Thyroid gland (tissue), 4 donors: ENCODE measurements around the gene LRP1. TPM values are rescaled to one million over a fixed set of nuclear protein-coding genes. Genes with fewer than 3 reads are reported as not detected.

ENCODE experiments used
- DNase-seq, 2 donors: peaks; one replicate each; pipeline ENCODE4 v3.0.0-alpha.2; 2019
- H3K27ac ChIP-seq, 3 donors: fragments of 200-600 bp; sonication (generic); 1 replicate in 2 of 3; 2 replicates in 1 of 3; pipeline ENCODE4 v1.5.1; 2016 to 2019; ENCODE audit warnings: mild to moderate bottlenecking in 1 of 3, moderate library complexity in 1 of 3
- H3K27me3 ChIP-seq: fragments of 200-600 bp; sonication (generic); one replicate; pipeline ENCODE4 v1.5.1; 2019
- H3K36me3 ChIP-seq, 2 donors: fragments of 200-600 bp; sonication (generic); one replicate each; pipeline ENCODE4 v1.5.1; 2016 to 2019
- H3K4me1 ChIP-seq, 2 donors: fragments of 200-600 bp; sonication (generic); one replicate each; pipeline ENCODE4 v1.5.1; 2017 to 2019
- H3K4me3 ChIP-seq, 3 donors: fragments of 200-600 bp; sonication (generic); replicated peaks in 1 of 3; 1 replicate in 2 of 3; 2 replicates in 1 of 3; pipeline ENCODE4 v1.5.1; 2016; ENCODE audit warnings: mild to moderate bottlenecking in 1 of 3
- H3K9me3 ChIP-seq: fragments of 200-600 bp; sonication (generic); one replicate; pipeline ENCODE4 v1.5.1; 2017
- POLR2A ChIP-seq, 2 donors: fragments of 450-650 bp; IDR thresholded peaks; one replicate each; pipeline ENCODE4 v1.6.1; 2017; ENCODE audit warnings: antibody characterized with exemption in 2 of 2, mild to moderate bottlenecking in 2 of 2, moderate library complexity in 1 of 2
- WGBS, 2 donors: methylation state at CpG; one replicate each; pipeline ENCODE4 v1.1.5; 2017; 5-methylcytosine and 5-hydroxymethylcytosine counted together
- intact Hi-C: fragments of 100-400 bp; cut with DNase I; formaldehyde crosslinking; loops from one replicate; pipeline ENCODE4 v1.15.1; 2023
- total RNA-seq, 4 donors: library from RNA; depleted of rRNA; stranded (reverse); fragments of >200 nt; gene quantifications; one replicate each; pipeline ENCODE4 v1.2.3, GENCODE V29; 2016
- TF ChIP-seq, protein P1 (sequence below), 6 experiments: fragments of 200-600 bp in 3 of 6; fragments of 450-650 bp in 3 of 6; sonication (generic) in 3 of 6; IDR thresholded peaks; one replicate each; pipeline ENCODE4 v1.5.1; 2016 to 2019; ENCODE audit warnings: antibody characterized with exemption in 6 of 6, mild to moderate bottlenecking in 2 of 6, inconsistent platforms in 1 of 6, moderate library complexity in 1 of 6

LRP1 gene
- total RNA-seq, 4 donors from 2014 or later: 98.5 to 161 (median 118) TPM

GRCh38 chr12:57135527-57136326 is 7.4 kb downstream of the LRP1 start:
- Histone ChIP-seq H3K4me1 (peaks cover 0 to 10% of the 10 kb centered on the region in 2 donors), H3K4me3 (no peak overlapping the region), H3K27ac (peak overlapping the region; percentile 17 to 74 (median 32)), H3K9me3 (no peaks in the 10 kb centered on the region), H3K27me3 (no peaks in the 10 kb centered on the region), H3K36me3 (peaks cover 0 to 10% of the 10 kb centered on the region in 2 donors)
- intact Hi-C loops: loop anchor here (5.0 kb wide), 1 partner anchor 42 kb away; no protein-coding TSS in a partner anchor
- 58 to 63% methylated on average over 11 to 18 of the region's 18 CpGs for WGBS, 2 donors
- TF ChIP-seq, protein P1, sequence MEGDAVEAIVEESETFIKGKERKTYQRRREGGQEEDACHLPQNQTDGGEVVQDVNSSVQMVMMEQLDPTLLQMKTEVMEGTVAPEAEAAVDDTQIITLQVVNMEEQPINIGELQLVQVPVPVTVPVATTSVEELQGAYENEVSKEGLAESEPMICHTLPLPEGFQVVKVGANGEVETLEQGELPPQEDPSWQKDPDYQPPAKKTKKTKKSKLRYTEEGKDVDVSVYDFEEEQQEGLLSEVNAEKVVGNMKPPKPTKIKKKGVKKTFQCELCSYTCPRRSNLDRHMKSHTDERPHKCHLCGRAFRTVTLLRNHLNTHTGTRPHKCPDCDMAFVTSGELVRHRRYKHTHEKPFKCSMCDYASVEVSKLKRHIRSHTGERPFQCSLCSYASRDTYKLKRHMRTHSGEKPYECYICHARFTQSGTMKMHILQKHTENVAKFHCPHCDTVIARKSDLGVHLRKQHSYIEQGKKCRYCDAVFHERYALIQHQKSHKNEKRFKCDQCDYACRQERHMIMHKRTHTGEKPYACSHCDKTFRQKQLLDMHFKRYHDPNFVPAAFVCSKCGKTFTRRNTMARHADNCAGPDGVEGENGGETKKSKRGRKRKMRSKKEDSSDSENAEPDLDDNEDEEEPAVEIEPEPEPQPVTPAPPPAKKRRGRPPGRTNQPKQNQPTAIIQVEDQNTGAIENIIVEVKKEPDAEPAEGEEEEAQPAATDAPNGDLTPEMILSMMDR (IDR thresholded peaks at IDR 0.05): no peak
- no peak for TF ChIP-seq POLR2A (IDR thresholded peaks at IDR 0.05)
- no peak for DNase-seq

DNA sequence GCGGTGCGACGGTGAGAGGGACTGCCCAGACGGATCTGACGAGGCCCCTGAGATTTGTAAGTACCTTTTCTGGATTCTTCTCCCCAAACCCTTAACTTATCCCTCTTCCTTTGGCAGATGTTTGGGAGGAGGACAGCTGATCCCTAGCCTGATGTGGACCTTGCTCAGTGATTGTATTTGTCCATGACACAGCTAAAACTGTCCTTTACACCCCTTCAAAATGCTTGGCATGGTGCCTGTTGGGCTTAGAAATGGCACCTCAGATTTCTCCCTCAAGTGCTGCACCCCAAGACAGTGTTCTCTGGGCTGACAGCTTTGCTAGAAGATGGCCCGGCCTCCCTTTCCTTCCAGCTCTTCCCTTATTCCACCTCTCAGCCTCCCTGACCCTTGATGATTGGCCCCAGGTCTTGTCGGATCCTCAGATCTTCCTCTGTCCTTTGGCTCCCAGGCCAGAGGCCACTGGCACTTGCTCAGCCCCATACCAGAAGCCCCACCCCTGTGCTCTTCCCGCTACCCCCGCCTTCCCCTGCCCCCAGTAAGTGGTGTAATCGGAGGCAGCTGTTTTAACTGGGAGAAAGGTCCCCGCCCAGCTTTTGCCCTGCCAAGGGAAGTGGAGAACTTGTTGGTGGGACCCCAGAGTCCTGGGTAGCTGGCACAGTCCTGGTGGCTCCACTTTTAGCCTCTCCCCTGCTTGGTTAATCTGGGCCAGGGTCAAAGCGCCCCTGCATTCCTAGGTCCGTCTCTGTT is 10.4 kb downstream of the LRP1 start:
- Histone ChIP-seq H3K4me3 (no peak overlapping the region), H3K9me3 (no peaks in the 10 kb centered on the region), H3K4me1 (peaks cover 0 to 14% of the 10 kb centered on the region in 2 donors), H3K36me3 (peaks cover 13 to 16% of the 10 kb centered on the region in 2 donors), H3K27ac (peak overlapping the region in 2 of 3 donors; percentile 7 to 30), H3K27me3 (no peaks in the 10 kb centered on the region)
- 77 to 82% methylated on average over 13 of the region's 13 CpGs for WGBS, 2 donors
- intact Hi-C loops: loop anchor here (5.0 kb wide), 1 partner anchor 39 kb away; no protein-coding TSS in a partner anchor
- peak; percentile 28 to 36 for DNase-seq
- TF ChIP-seq POLR2A (IDR thresholded peaks at IDR 0.05): no peak
- TF ChIP-seq, protein P1 (IDR thresholded peaks at IDR 0.05): no peak

DNA sequence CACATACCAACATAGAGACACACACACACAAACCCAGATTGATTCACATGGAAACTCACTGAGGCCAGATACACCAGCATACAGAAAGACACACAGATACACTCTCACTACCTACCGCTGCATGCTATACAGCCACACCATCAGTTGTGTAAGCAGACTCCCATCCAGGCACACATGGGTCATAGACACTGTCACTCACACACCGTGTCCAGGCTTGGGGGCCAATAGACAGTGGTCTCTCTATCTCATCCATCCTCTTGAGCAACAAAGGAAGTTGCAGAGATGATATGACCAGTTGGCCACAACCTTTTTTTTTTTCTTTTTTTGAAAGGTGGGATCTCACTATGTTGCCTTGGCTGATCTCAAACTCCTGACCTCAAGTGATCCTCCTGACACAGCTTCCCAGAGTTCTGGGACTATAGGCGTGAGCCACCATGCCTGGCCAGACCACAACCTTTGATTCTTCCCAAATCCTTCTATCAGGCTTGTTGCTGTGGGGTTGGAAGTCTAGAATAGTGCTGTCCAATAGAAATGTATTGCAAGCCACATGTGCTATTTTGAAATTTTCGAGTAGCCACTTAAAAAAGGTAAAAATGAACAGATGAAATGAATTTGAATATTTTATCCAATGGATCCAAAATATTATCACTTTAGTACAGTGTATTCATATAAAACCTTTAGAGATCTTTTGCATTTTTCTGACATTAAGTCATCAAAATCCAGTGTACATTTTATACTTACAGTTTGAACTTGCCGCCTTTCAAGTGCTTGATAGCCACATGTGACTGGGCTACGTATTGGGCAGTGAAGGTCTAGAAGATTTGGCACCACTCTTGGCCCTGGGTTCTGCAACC is 11.7 kb downstream of the LRP1 start:
- WGBS, 2 donors: 87 to 90% methylated on average over 6 of the region's 6 CpGs
- H3K4me1 ChIP-seq: peaks cover 0 to 14% of the 10 kb centered on the region in 2 donors
- H3K9me3 ChIP-seq: no peaks in the 10 kb centered on the region
- H3K27ac ChIP-seq: peak overlapping the region in 1 of 3 donors; percentile 24
- TF ChIP-seq, protein P1 (IDR thresholded peaks at IDR 0.05): no peak
- no peak for TF ChIP-seq POLR2A (IDR thresholded peaks at IDR 0.05)
- DNase-seq: no peak
- peaks cover 17 to 18% of the 10 kb centered on the region in 2 donors for H3K36me3 ChIP-seq
- intact Hi-C loops: loop anchor here (5.0 kb wide), 1 partner anchor 37 kb away; no protein-coding TSS in a partner anchor
- H3K4me3 ChIP-seq: no peak overlapping the region
- H3K27me3 ChIP-seq: no peaks in the 10 kb centered on the region

DNA sequence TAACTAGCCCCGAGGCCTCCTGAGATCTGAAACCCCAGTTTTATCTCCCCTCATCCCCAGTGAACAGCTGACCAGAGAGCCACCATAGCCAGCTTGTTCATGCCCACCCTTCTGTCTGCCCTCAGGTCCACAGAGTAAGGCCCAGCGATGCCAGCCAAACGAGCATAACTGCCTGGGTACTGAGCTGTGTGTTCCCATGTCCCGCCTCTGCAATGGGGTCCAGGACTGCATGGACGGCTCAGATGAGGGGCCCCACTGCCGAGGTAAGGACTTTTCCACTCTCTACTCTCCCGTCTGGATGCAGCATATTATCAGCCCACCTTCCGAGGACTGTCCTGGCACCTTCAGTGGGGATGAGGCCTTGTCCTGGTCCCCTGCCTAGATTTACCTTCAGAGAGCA is 13.0 kb downstream of the LRP1 start:
- H3K27me3 ChIP-seq: no peaks in the 10 kb centered on the region
- H3K27ac ChIP-seq: no peak overlapping the region
- DNase-seq: no peak
- peaks cover 0 to 18% of the 10 kb centered on the region in 2 donors for H3K4me1 ChIP-seq
- H3K4me3 ChIP-seq: no peak overlapping the region
- 88 to 93% methylated on average over 8 of the region's 8 CpGs for whole genome bisulfite sequencing, 2 donors
- no peak for TF ChIP-seq POLR2A (IDR thresholded peaks at IDR 0.05)
- TF ChIP-seq, protein P1 (IDR thresholded peaks at IDR 0.05): no peak
- intact Hi-C loops: no loop called here
- H3K36me3 ChIP-seq: peaks cover 17 to 25% of the 10 kb centered on the region in 2 donors
- H3K9me3 ChIP-seq: no peaks in the 10 kb centered on the region
